ENCODE data around the gene NSF. TPM values are rescaled to one million over a fixed set of nuclear protein-coding genes. Genes with fewer than 3 reads are reported as not detected.

The NSF gene
- total and polyA plus RNA-seq, 10 of the 15 experiments (the other 5 are each of a cell fraction or from before 2014, with no cell fraction given) = 6.8 to 25.6 (median 16.8) TPM

DNA sequence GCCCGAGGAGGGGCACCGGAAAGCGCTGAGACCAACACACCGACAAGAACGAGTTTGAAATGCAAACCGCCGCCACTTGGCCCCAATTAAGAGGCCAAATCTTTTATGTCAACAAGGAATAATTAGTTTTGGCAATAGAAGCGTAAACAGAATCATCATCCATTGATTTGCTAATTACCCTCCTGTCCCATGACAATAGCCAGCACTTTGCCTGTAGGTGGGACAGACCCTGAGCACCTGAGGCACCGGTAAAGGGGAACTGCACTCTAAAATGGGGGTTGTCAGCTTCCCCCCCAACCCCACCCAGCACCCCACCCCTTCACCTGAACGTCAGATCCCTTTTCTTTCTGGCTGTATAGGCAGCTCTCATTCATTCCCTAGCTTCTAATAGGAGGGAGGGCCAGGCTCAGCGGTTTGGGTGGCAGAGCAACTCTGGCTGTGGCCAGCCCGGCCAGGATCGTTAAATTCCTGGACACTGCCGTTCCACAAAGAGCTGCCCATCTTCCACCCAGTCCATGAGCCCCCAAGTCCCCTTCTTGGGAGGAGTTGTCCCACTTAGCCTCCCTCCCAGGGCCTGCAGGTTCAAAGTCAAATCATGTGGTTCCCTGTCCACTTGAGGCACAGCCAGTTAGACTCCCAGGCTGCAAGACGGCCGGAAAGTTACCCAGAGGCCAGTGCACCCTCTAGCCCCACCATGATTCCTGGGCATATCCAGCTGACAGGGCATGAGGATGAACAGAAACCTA, 182.2 kb downstream of the NSF start:
- Histone ChIP-seq H3K36me3 (ENCODE audit: control insufficient read depth in 2 of 2, insufficient read depth in 2 of 2, low read length in 1 of 2) (no peaks in the 10 kb centered on the region), H3K27ac (ENCODE audit: control insufficient read depth, insufficient read depth) (no peak overlapping the region), H3K9me3 (replicated peaks; ENCODE audit: control insufficient read depth, insufficient read depth, low read length) (no peaks in the 10 kb centered on the region), H3K79me2 (ENCODE audit: control insufficient read depth, insufficient read depth, low read length) (no peaks in the 10 kb centered on the region), H3K9ac (ENCODE audit: control insufficient read depth, insufficient read depth, low read length) (no peak overlapping the region; the same call in 1 of the 2 replicates), H2AFZ (ENCODE audit: control insufficient read depth, low read depth, low read length) (peak overlapping the region; percentile 54), H4K20me1 (ENCODE audit: control insufficient read depth, insufficient read depth) (no peaks in the 10 kb centered on the region), H3K27me3 (replicated peaks in 1 of 2; ENCODE audit: control insufficient read depth in 2 of 2, insufficient read depth in 2 of 2, low read length in 1 of 2) (peaks cover 10 to 14% of the 10 kb centered on the region in 2 experiments; a peak in 3 of 4 replicates), H3K4me1 (ENCODE audit: control insufficient read depth, insufficient read depth, low read length) (0 out of 2 replicates have a peak, but pooled peaks cover 4% of the 10 kb centered on the region), H3K4me3 (peak overlapping the region; percentile 64), H3K4me2 (ENCODE audit: control insufficient read depth, insufficient read depth) (peak overlapping the region; percentile 95)
- TF ChIP-seq, protein P1, sequence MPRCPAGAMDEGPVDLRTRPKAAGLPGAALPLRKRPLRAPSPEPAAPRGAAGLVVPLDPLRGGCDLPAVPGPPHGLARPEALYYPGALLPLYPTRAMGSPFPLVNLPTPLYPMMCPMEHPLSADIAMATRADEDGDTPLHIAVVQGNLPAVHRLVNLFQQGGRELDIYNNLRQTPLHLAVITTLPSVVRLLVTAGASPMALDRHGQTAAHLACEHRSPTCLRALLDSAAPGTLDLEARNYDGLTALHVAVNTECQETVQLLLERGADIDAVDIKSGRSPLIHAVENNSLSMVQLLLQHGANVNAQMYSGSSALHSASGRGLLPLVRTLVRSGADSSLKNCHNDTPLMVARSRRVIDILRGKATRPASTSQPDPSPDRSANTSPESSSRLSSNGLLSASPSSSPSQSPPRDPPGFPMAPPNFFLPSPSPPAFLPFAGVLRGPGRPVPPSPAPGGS (IDR thresholded peaks at IDR 0.05; ENCODE audit: borderline replicate concordance, insufficient read depth, low read depth, low read length, poor library complexity, severe bottlenecking) = no peak
- TF ChIP-seq NFXL1 (IDR thresholded peaks at IDR 0.05; ENCODE audit: borderline replicate concordance) (no peak), RAD51 (IDR thresholded peaks at IDR 0.05) (no peak), FOS (IDR thresholded peaks at IDR 0.05; ENCODE audit: borderline replicate concordance, extremely low read depth, insufficient read length) (no peak), CEBPZ (IDR thresholded peaks at IDR 0.05; ENCODE audit: low read depth, low read length) (no peak), ATF7 (IDR thresholded peaks at IDR 0.05; ENCODE audit: low read depth) (no peak), MTA3 (IDR thresholded peaks at IDR 0.05; ENCODE audit: borderline replicate concordance, low read length) (no peak), REST (IDR thresholded peaks at IDR 0.05; ENCODE audit: low read depth, low read length) (no peak), RELA (IDR thresholded peaks at IDR 0.05; ENCODE audit: borderline replicate concordance, partially characterized antibody) (no peak)
- TF ChIP-seq, protein P2, sequence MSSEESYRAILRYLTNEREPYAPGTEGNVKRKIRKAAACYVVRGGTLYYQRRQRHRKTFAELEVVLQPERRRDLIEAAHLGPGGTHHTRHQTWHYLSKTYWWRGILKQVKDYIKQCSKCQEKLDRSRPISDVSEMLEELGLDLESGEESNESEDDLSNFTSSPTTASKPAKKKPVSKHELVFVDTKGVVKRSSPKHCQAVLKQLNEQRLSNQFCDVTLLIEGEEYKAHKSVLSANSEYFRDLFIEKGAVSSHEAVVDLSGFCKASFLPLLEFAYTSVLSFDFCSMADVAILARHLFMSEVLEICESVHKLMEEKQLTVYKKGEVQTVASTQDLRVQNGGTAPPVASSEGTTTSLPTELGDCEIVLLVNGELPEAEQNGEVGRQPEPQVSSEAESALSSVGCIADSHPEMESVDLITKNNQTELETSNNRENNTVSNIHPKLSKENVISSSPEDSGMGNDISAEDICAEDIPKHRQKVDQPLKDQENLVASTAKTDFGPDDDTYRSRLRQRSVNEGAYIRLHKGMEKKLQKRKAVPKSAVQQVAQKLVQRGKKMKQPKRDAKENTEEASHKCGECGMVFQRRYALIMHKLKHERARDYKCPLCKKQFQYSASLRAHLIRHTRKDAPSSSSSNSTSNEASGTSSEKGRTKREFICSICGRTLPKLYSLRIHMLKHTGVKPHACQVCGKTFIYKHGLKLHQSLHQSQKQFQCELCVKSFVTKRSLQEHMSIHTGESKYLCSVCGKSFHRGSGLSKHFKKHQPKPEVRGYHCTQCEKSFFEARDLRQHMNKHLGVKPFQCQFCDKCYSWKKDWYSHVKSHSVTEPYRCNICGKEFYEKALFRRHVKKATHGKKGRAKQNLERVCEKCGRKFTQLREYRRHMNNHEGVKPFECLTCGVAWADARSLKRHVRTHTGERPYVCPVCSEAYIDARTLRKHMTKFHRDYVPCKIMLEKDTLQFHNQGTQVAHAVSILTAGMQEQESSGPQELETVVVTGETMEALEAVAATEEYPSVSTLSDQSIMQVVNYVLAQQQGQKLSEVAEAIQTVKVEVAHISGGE (CRISPR knock-in tag; IDR thresholded peaks at IDR 0.05) = no peak
- ATAC-seq (no peak), DNase-seq (ENCODE audit: low read depth, low spot score) (no peak), FAIRE-seq (no peak)
- ChIA-PET RAD21 (ENCODE audit: unreplicated experiment) (no interaction called here), CTCF (no interaction called here), POLR2A (no interaction called here), SMC1A (ENCODE audit: uncharacterized antibody, unreplicated experiment) (no interaction called here)
- intact Hi-C loops (cut with micrococcal nuclease; ENCODE audit: unreplicated experiment) = loop anchor here (10.0 kb wide), 1 partner anchor 72 kb away; no protein-coding TSS in a partner anchor
- 16% methylated on average over 16 of the region's 16 CpGs for WGBS (ENCODE audit: insufficient coverage, insufficient replicate concordance, low lambda C conversion rate, missing lambda C conversion rate)
- in situ Hi-C loops (cut with MboI) = no loop called here
- no TSS peak for BruUV-seq (replicated peaks)

Data from GM12878 (cell line).